ENCODE results near the gene SLC14A1.

DNA sequence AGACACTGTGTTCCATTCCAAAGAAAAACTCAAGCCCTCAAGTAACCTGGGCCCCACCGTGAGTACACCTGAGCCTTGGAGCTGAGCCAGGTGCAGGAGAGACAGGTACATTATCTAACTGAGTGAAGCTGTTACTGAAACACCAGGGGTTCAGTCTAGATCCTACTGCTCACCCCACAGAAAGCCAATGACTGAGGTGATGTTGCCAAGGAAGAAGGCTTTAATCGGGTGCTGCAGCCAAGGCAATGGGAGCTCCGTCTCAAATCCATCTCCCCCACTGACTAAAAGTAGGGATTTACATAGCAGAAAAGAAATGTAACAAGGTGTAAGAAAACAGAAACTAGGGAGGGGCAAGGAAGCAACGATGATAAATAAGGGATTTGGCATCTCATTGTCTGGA lies 15.2 kb upstream of the SLC14A1 start:
- TF ChIP-seq POLR2AphosphoS5 (IDR thresholded peaks at IDR 0.05) (no peak), RAD21 (conservative IDR thresholded peaks at IDR 0.05) (no peak), EZH2 (IDR thresholded peaks at IDR 0.05; ENCODE audit: borderline replicate concordance, insufficient read depth, low read length, poor library complexity, severe bottlenecking) (no peak)
- TF ChIP-seq, protein P1, sequence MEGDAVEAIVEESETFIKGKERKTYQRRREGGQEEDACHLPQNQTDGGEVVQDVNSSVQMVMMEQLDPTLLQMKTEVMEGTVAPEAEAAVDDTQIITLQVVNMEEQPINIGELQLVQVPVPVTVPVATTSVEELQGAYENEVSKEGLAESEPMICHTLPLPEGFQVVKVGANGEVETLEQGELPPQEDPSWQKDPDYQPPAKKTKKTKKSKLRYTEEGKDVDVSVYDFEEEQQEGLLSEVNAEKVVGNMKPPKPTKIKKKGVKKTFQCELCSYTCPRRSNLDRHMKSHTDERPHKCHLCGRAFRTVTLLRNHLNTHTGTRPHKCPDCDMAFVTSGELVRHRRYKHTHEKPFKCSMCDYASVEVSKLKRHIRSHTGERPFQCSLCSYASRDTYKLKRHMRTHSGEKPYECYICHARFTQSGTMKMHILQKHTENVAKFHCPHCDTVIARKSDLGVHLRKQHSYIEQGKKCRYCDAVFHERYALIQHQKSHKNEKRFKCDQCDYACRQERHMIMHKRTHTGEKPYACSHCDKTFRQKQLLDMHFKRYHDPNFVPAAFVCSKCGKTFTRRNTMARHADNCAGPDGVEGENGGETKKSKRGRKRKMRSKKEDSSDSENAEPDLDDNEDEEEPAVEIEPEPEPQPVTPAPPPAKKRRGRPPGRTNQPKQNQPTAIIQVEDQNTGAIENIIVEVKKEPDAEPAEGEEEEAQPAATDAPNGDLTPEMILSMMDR (IDR thresholded peaks at IDR 0.05; ENCODE audit: poor library complexity, severe bottlenecking), result no peak

Data from neural cell (in vitro differentiated cells).